Central memory CD8-positive, alpha-beta T cell (primary cell): ENCODE measurements around the gene GUCA2B.

Experiments
- ATAC-seq: fragments of 150-1000 bp; cut with Tn5 transposase; replicated peaks from 2 replicates; pipeline ENCODE4 v1.10.0; 2022; ENCODE audit warnings: mild to moderate bottlenecking, moderate FRiP score, moderate number of reproducible peaks; ENCODE audit not compliant: poor library complexity, severe bottlenecking; ENCODE audit errors: extremely low read depth
- DNase-seq, 2 donors: peaks; one replicate each; pipeline ENCODE4 v3.0.0; 2021; ENCODE audit warnings: low spot score in 2 of 2
- H3K27ac Mint-ChIP-seq: one replicate; pipeline ENCODE4 v1.8.0; 2022; ENCODE audit warnings: low read depth, mild to moderate bottlenecking, moderate library complexity, mixed read lengths
- H3K27me3 Mint-ChIP-seq: one replicate; pipeline ENCODE4 v1.8.0; 2022; ENCODE audit warnings: mixed read lengths
- H3K36me3 Mint-ChIP-seq: one replicate; pipeline ENCODE4 v1.8.0; 2022; ENCODE audit warnings: mild to moderate bottlenecking, moderate library complexity, mixed read lengths; ENCODE audit not compliant: insufficient read depth
- H3K4me1 Mint-ChIP-seq: one replicate; pipeline ENCODE4 v1.8.0; 2022; ENCODE audit warnings: mixed read lengths
- H3K4me3 Mint-ChIP-seq: one replicate; pipeline ENCODE4 v1.8.0; 2022; ENCODE audit warnings: mild to moderate bottlenecking, moderate library complexity, mixed read lengths
- H3K9me3 Mint-ChIP-seq: one replicate; pipeline ENCODE4 v1.8.0; 2022; ENCODE audit warnings: mixed read lengths

The GUCA2B gene

DNA sequence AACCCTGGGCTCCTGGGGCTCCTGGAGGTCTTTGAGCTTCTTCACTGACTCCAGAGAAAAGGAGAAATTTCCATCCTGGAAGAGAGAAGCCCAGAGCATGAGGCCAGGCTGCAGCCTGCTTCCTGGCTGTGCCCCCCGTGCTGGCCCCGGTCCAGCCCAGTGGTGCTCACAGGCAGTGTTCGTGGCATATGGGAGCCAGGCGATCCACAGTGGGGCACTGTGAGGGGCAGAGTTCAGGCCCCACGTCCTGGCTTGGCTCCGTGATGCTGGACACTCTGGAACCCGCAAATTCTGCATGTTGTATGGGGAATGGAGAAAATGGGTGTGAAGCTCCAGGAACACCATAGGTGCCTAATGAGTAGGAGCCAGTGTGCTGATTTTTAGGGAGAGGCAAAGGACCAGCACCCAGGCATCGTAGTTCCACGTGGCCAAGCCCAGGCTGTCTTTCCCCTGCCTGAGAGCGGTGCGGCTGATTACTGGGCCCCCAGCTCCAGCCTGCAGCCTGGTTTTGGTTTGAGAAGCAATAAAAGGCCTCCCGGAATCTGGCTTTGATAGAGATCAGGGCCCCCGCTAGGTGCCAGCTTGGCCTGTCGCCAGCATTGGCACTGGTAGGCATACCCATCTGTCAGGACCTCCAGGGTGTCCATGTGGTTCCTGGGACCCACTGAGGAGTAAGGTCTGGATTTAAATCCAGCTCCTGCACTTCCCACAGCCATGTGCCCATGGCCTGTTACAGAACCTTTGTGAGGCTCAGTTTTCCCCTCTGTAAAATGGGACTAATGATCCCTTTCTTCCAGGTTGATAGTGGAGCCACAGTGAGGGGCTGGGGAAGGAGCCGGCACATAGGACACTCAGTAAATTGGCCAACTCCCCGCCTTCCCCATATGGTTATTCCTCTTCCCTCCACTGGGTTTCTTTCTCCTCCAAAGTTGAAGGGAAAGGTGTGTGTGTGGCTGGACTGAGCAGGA is 10.6 kb downstream of the GUCA2B start:
- no peaks in the 10 kb centered on the region for H3K4me1 Mint-ChIP-seq
- peaks cover 25% of the 10 kb centered on the region for H3K27me3 Mint-ChIP-seq
- H3K4me3 Mint-ChIP-seq: no peak overlapping the region
- H3K9me3 Mint-ChIP-seq: peaks cover 5% of the 10 kb centered on the region
- H3K36me3 Mint-ChIP-seq: no peaks in the 10 kb centered on the region
- DNase-seq: no peak
- ATAC-seq: no peak
- no peak overlapping the region for H3K27ac Mint-ChIP-seq

DNA sequence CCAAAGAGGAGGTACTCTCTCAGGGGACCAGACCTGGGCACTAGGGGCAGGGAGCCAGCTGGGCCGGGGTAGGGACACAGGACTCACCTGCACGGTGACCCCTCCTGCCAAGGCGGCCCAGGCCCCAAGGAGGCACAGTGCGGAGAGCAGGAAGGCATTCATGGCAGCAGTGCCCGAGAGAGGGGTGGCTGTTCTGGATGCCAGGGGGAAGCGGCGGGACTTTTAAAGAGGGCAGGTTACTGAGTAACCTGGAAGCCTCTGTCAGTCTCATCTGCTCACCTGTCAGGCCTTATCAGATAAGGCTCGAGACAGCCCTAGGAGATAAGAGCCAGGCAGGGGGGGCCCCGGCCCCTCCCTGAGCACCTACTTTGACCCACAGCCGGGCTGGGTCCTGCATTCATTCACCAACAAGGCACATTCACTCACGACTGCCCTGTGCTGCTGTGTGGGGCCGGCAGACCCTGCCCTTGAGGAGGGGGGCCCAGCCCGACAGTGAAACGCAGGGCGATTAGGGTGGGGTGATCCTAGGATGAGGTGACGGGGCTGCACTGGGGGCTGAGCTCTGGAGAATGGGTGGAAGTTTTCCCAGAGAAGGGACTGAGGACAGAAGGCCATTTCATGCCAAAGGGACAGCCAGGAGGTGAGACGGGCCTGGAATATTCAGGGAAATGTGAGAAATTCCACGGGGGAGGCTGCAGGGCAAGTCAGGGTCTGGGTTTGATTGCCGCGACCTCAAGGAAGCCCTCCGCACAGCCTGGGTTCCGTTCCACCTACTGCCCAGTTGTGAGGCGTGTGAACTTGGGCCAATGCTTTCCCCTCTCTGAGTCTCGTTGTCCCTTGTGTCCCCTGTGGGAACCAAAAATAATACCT is 11.6 kb downstream of the GUCA2B start, which contains the start of gene GUCA2A:
GUCA2A (minus strand) TSS at position 195 of the 870 bp plus-strand sequence; CDS start at position 162, 33 bp downstream.
- H3K27me3 Mint-ChIP-seq: peaks cover 25% of the 10 kb centered on the region

DNA sequence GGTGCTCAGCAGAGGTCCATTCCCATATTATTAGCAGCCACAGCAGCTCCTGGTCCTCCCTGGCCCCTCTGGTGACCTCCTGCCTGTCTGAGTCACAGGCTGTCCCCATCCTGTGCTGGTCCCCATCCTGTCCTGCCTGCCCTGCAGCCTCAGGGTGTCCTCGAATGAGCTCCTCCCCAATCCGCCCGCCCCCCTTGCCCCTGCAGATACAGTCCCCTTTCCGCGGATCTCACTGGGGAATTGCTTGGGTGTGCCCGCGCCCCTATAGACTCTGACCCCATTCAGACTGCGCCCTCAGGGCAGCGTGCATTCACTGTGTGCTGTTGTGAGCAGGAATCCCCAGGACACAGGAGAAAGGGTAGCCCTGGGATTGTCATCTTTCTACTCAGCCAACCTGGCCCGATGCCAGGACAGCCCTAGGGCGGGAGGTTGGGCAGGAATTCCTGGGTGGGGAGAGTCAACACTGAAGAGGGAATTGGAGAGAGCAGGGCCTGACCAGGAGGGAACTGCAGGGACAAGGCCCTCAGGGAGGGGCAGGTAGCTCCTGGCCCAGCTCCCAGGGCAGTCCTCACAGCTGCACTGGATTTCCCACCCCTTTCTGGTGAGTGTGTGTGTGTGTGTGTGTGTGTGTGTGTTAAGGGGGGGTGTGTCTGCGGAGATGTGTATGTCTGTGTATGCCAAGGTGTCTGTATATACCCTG is 12.5 kb downstream of the GUCA2B start:
- no peak overlapping the region for H3K4me3 Mint-ChIP-seq
- ATAC-seq: no peak
- DNase-seq: no peak
- peak overlapping the region; percentile 1 for H3K27ac Mint-ChIP-seq
- H3K9me3 Mint-ChIP-seq: peaks cover 2% of the 10 kb centered on the region
- H3K4me1 Mint-ChIP-seq: no peaks in the 10 kb centered on the region
- no peaks in the 10 kb centered on the region for H3K36me3 Mint-ChIP-seq
- H3K27me3 Mint-ChIP-seq: peaks cover 18% of the 10 kb centered on the region

More for the DNA sequence above, 11.6 kb downstream of the GUCA2B start, which contains the start of gene GUCA2A:
- peaks cover 5% of the 10 kb centered on the region for H3K9me3 Mint-ChIP-seq
- DNase-seq: no peak
- no peak for ATAC-seq
- no peaks in the 10 kb centered on the region for H3K36me3 Mint-ChIP-seq
- no peak within 1 kb of the TSS for H3K27ac Mint-ChIP-seq
- H3K4me3 Mint-ChIP-seq: no peak within 1 kb of the TSS
- no peaks in the 10 kb centered on the region for H3K4me1 Mint-ChIP-seq

DNA sequence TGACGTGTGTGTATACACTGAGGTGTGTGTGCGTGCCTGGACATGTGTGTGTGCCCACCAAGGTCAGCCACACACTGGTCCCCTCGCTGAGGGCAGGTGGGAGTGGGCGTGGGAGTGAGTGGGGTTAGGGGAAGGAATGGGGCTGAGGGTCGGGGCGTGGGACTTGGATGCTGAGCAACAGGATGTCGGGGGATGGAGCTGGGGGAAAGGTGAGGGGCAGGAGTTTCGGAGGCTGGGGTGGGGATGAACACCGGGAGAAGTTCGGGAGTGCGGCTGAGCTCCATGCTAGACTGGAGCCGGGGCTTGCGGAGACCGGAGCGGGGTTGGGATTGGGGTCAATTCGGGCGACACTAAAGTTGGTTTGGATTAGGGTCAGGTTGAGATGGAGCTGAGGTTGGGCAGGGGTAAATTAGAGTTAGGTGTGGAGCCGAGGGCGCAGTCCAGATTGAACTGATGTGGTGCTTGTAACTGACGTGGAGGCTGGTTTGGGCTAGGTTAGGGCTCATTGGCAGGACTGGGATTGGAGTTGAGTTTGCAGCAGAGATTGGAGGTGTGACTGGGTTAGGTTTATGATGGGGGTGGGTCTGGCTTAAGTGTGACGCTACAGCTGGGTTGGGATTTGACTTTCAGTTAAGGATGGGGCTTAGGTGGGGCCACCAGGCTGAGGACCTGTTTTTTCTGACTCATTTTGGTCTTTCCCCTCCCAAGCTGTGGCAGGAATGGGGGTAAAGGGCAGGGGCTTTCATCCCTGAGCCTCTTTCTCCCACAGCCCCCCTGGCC is 14.6 kb downstream of the GUCA2B start:
- H3K4me1 Mint-ChIP-seq: no peaks in the 10 kb centered on the region
- H3K4me3 Mint-ChIP-seq: no peak overlapping the region
- H3K36me3 Mint-ChIP-seq: peaks cover 5% of the 10 kb centered on the region
- DNase-seq (no peak), ATAC-seq (no peak)
- H3K9me3 Mint-ChIP-seq: no peaks in the 10 kb centered on the region
- H3K27ac Mint-ChIP-seq: no peak overlapping the region
- no peaks in the 10 kb centered on the region for H3K27me3 Mint-ChIP-seq

DNA sequence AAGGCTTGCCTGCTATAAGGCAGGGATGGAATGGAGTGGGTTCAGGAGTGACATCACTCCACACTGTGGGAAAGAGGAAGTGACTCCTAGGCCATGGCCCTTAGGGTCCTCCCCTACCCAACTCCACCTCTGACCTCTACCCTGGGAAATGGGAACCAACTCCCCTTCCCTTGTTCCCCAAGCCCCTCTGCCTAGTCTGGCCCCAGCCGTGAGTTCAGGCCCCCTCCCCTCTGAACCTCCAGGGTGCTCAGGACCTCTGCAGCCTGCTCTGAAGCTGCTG is 15.1 kb downstream of the GUCA2B start:
- no peaks in the 10 kb centered on the region for H3K9me3 Mint-ChIP-seq
- H3K4me1 Mint-ChIP-seq: no peaks in the 10 kb centered on the region
- H3K36me3 Mint-ChIP-seq: peaks cover 5% of the 10 kb centered on the region
- DNase-seq: no peak
- no peaks in the 10 kb centered on the region for H3K27me3 Mint-ChIP-seq
- H3K27ac Mint-ChIP-seq: no peak overlapping the region
- H3K4me3 Mint-ChIP-seq: no peak overlapping the region
- ATAC-seq: no peak

DNA sequence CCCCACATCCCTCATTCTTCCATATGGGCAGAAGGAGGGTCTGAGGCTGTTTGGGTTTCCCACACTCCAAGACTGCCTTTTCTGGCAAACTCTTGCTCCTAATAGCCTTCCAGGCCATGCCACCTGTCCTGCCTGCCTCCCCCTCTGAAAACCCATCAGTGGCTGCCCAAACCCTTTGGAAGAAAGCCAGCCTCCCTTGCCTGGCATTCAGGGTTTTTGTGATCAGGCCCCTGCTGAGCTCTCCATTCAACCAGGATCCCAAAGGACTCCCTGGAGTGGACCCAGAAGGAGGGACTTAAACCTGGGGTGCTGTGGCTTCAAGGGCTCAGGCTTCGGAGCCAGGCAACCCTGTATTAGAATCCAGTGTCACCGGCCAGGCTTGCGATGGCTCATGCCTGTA is 15.6 kb downstream of the GUCA2B start:
- Mint-ChIP-seq H3K27me3 (no peaks in the 10 kb centered on the region), H3K36me3 (peaks cover 7% of the 10 kb centered on the region), H3K27ac (no peak overlapping the region), H3K4me3 (no peak overlapping the region), H3K4me1 (no peaks in the 10 kb centered on the region), H3K9me3 (no peaks in the 10 kb centered on the region)
- ATAC-seq (no peak), DNase-seq (no peak)

DNA sequence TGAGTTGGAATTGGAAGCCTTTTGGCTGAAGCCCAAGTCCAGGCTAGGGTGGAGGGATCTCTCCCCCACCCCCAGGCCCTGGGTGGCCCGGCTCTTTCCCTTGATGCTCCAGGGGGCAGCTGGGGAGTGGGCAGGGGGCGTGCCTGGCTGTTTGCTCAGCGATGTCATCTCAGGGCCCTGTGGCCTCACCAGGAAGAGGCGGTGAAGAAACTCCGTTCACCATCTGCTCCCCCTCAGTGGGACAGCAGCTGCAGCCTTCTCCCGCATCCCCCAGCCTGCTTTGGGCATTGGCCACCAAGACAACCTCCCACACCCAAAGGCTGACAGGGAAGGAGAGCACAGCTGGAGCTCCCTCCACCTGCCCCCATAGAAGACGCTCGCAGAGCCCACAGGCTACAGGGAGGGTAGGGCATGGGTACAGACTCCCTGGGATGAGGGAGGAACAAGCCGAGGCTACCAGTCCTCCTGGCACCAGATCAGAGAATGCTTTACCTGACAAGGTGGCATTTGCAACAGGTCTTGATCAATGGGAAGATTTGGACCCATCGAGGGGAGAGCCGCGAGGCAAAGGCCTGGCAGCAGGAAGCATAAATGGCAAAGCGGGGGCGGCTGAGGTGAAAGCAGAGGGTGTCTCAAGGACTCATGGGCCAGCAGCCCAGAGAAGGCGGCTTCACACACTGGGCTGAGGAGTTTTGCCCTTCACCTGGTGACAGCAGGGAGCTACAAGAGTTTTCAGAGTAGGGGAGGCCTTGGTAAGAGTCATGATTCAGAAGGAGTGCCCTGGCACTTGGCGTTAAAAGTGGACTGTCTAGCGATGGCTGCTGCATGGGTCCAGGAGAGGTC is 17.8 kb downstream of the GUCA2B start:
- no peaks in the 10 kb centered on the region for H3K4me1 Mint-ChIP-seq
- H3K27me3 Mint-ChIP-seq: no peaks in the 10 kb centered on the region
- no peak for DNase-seq
- no peaks in the 10 kb centered on the region for H3K9me3 Mint-ChIP-seq
- H3K36me3 Mint-ChIP-seq: peaks cover 10% of the 10 kb centered on the region
- ATAC-seq: no peak
- no peak overlapping the region for H3K4me3 Mint-ChIP-seq
- peak overlapping the region; percentile 19 for H3K27ac Mint-ChIP-seq

DNA sequence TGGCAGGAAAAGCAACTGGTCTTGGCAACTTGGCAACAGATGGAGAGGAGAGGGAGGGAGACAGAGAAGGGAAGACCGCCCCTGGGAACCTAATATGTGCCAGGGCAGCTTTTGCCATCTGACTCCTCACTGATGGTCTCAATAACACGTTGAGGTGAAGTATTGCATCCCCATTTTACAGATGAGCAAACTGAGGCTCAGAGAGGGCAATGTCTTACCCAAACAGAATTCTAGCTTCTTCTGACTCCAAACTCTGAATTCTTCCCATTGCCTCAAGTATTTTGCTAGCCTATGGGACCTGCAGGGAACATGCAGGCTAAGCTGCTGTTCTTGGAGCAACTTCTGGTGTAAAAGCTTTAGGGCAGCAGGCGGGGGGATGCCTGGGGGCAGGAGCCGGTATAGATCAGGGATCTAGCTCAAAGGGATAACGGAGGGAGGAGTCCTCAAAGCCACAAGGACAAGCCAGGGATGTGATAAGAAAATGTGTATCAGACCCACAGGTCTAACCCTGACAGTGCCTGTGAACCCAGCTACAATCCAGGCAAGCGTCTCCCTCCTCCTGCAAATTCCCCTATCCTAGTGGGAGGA is 18.6 kb downstream of the GUCA2B start:
- H3K27me3 Mint-ChIP-seq: no peaks in the 10 kb centered on the region
- ATAC-seq: no peak
- no peak for DNase-seq
- no peaks in the 10 kb centered on the region for H3K9me3 Mint-ChIP-seq
- peak overlapping the region; percentile 19 for H3K27ac Mint-ChIP-seq
- H3K4me3 Mint-ChIP-seq: no peak overlapping the region
- peaks cover 2% of the 10 kb centered on the region for H3K4me1 Mint-ChIP-seq
- H3K36me3 Mint-ChIP-seq: peaks cover 10% of the 10 kb centered on the region

DNA sequence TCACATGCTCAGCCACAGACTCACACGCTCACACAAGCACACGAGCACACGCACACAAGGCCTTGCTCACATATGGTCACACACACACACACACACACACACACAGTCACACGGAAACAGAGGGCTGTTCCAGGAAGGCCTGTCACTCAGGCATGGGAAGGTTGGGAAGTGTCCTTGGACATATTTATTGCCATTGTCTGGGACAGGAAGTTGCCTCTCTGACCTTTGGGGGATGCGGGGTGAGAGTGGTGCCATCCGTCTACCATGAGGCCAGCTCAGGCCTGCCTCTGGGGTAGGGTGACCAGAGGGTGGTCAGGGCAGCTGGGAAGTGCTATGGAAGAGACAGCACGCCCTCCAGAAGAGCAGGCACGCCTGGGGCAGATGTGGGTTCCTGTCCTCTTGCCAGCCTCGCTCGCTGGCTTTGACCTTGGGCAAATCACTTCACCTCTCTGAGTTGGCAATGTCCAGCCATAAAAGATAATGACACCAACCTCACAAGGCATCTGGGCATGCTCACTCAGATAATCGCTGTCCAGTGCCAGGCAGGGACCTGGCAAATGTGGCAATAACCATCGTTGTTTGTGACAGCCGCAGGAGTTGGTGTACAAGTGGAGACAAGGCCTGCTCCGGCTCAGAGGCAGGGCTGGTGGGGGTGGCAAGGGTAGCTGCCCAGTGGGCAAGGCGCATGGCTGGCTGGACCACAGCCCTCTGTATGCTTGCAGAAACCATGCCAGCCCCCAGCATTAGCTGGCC is 19.3 kb downstream of the GUCA2B start:
- Mint-ChIP-seq H3K36me3 (peaks cover 11% of the 10 kb centered on the region), H3K9me3 (no peaks in the 10 kb centered on the region), H3K4me1 (peaks cover 4% of the 10 kb centered on the region), H3K27ac (no peak overlapping the region), H3K27me3 (no peaks in the 10 kb centered on the region), H3K4me3 (no peak overlapping the region)
- ATAC-seq (no peak), DNase-seq (no peak)

DNA sequence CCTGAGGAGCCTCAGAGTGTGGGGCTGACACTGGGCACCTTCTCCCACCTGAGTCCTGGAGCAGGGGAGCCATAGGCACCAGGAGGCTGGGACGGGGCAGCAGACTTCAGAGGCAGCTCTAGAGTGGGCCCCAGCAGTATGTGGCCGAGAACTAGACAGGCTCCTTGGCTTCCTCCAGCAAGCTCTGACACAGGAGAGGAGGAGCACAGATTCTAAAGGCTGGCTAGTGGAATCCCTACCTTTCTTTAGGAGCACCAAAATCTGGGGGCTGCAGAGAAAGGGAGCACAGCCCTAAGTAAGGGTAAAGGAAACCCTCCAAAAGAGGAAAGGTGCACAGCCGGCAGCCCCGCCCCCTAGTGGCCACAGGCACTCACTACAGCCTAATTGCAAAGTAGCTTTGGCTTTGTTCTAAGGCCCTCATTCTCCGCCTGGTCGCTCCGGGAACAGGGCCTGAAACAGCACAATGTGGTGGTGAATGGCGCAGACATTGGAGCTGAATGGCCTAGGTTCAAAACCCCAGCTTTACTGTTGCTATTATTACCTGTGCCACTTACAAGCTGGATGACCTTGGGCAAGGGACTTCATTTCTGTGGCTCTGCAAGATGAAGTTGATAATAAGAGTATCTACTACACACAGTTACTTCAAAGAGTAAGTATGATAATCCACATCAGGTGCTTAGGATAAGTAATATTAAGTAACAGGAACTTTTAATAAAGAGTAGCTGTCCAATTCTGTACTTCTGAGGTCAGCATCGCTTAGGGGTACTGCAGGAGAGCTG is 20.1 kb downstream of the GUCA2B start:
- no peaks in the 10 kb centered on the region for H3K27me3 Mint-ChIP-seq
- DNase-seq (peak; percentile 43 to 54), ATAC-seq (peak; percentile 64)
- no peaks in the 10 kb centered on the region for H3K9me3 Mint-ChIP-seq
- peaks cover 4% of the 10 kb centered on the region for H3K4me1 Mint-ChIP-seq
- H3K27ac Mint-ChIP-seq: no peak overlapping the region
- peaks cover 12% of the 10 kb centered on the region for H3K36me3 Mint-ChIP-seq
- no peak overlapping the region for H3K4me3 Mint-ChIP-seq
